Measurements from ENCODE around the gene CARD14. TPM values are rescaled to one million over a fixed set of nuclear protein-coding genes. Genes with fewer than 3 reads are reported as not detected.

CARD14 gene
- total RNA-seq, 1 experiment from 2014 or later = 0.24 TPM

DNA sequence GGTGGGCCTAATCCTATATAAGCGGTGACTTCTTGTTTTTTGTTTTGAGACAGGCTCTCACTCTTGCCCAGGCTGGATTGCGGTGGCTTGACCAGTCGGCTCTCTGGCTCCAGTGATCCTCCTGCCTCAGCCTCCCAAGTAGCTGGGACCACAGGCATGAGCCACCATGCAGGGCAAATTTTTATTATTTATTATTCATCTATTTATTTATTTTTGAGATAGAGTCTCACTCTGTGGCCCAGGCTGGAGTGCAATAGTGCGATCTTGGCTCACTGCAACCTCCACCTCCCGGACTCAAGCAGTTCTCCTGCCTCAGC, 86.2 kb downstream of the CARD14 start:
- no peak overlapping the region for H4K8ac ChIP-seq (replicated peaks; ENCODE audit: insufficient read length, low read depth, low read length)
- H2BK15ac ChIP-seq (ENCODE audit: low read depth, low read length) = no peak overlapping the region
- no peak overlapping the region for H2AK5ac ChIP-seq (ENCODE audit: insufficient read length, low read length)
- no peaks in the 10 kb centered on the region for H3K79me1 ChIP-seq (ENCODE audit: insufficient read depth, low read depth, low read length, poor library complexity, severe bottlenecking)
- H3K4me3 Mint-ChIP-seq = no peak overlapping the region
- no peak overlapping the region for H2BK5ac ChIP-seq (ENCODE audit: insufficient read length, low read length)
- no peak for DNase-seq
- H3K9me3 ChIP-seq (ENCODE audit: control insufficient read depth, low read depth, low read length) = no peaks in the 10 kb centered on the region
- H3K4me1 Mint-ChIP-seq = peaks cover 23 to 29% of the 10 kb centered on the region in 2 experiments
- H3T11ph ChIP-seq (ENCODE audit: low read length) = no peak overlapping the region
- H3K56ac ChIP-seq (ENCODE audit: insufficient read length, low read depth, low read length) = no peak overlapping the region
- no peak overlapping the region for H4K91ac ChIP-seq (ENCODE audit: insufficient read length, low read depth, low read length)
- H3K14ac ChIP-seq (ENCODE audit: insufficient read depth, low read length) = no peak overlapping the region
- no peaks in the 10 kb centered on the region for H4K20me1 ChIP-seq (ENCODE audit: control insufficient read depth, insufficient read depth, insufficient read length)
- no CpG with 5 or more reads among the region's 5 CpGs for WGBS (ENCODE audit: extremely low coverage, insufficient read length, low lambda C conversion rate)
- H3K4me2 ChIP-seq (ENCODE audit: insufficient read depth, insufficient read length, low read length) = no peak overlapping the region
- no peak overlapping the region for H2BK120ac ChIP-seq (ENCODE audit: low read depth, low read length, poor library complexity, severe bottlenecking)
- no peak for TF ChIP-seq CTCF (conservative IDR thresholded peaks at IDR 0.05)
- peaks cover 2 to 8% (median 4%) of the 10 kb centered on the region in 3 experiments; a peak in 5 of 7 replicates for H3K36me3 Mint-ChIP-seq (ENCODE audit: insufficient read depth in 1 of 3, low read depth in 3 of 3)
- H3K79me2 ChIP-seq (ENCODE audit: insufficient read depth, low read length) = no peaks in the 10 kb centered on the region
- no peaks in the 10 kb centered on the region for H3K27me3 Mint-ChIP-seq (ENCODE audit: low read depth)
- H2AFZ ChIP-seq (ENCODE audit: low read length) = no peak overlapping the region
- H3K27ac Mint-ChIP-seq = no peak overlapping the region
- H2BK12ac ChIP-seq (ENCODE audit: insufficient read length, low read depth, low read length) = no peak overlapping the region
- H3K23ac ChIP-seq (ENCODE audit: insufficient read length, low read depth, low read length) = no peak overlapping the region
- no peaks in the 10 kb centered on the region for H3K27me3 ChIP-seq (ENCODE audit: insufficient read depth, low read length)
- H3K27ac ChIP-seq (ENCODE audit: insufficient read length, low read depth, low read length) = no peak overlapping the region
- peaks cover 7% of the 10 kb centered on the region; the same call in 1 of the 2 replicates for H3K4me1 ChIP-seq (ENCODE audit: insufficient read depth, low read length)
- H2BK20ac ChIP-seq (ENCODE audit: low read depth, low read length, poor library complexity, severe bottlenecking) = no peak overlapping the region
- H3K4ac ChIP-seq (ENCODE audit: low read depth, low read length) = no peak overlapping the region
- no peaks in the 10 kb centered on the region; a peak in 1 of 5 replicates for H3K9me3 Mint-ChIP-seq
- H3K9ac ChIP-seq (ENCODE audit: extremely low read depth, insufficient read length, low read length) = no peak overlapping the region
- no peak overlapping the region for H4K5ac ChIP-seq (ENCODE audit: insufficient read length, low read depth, low read length)
- H3K23me2 ChIP-seq (ENCODE audit: insufficient read length, low read depth, low read length, poor library complexity, severe bottlenecking) = no peaks in the 10 kb centered on the region
- H3K18ac ChIP-seq (ENCODE audit: insufficient read length, low read depth, low read length) = no peak overlapping the region
